ENCODE results near the gene HSD17B1.
"Not testable (repeated sequence)": the region's sequence is repeated elsewhere in the genome, so short reads cannot be mapped to it uniquely, and the experiment has no call there.

DNA sequence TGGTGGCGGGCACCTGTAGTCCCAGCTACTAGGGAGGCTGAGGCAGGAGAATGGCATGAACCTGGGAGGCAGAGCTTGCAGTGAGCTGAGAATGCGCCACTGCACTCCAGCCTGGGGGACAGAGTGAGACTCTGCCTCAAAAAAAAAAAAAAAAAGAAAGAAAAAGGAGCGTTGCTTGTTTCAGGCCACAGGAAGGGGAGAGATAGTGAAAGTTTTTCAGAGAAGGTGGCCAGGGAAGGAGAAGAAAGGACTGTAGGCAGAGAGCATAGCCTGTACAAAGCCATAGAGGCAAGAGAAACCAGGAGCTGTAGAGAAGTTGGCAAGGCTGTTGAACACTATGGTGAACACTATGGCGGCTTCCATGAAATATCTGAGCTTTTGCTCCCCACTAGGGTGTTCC, 12.2 kb upstream of the HSD17B1 start:
- TF ChIP-seq, protein P1, sequence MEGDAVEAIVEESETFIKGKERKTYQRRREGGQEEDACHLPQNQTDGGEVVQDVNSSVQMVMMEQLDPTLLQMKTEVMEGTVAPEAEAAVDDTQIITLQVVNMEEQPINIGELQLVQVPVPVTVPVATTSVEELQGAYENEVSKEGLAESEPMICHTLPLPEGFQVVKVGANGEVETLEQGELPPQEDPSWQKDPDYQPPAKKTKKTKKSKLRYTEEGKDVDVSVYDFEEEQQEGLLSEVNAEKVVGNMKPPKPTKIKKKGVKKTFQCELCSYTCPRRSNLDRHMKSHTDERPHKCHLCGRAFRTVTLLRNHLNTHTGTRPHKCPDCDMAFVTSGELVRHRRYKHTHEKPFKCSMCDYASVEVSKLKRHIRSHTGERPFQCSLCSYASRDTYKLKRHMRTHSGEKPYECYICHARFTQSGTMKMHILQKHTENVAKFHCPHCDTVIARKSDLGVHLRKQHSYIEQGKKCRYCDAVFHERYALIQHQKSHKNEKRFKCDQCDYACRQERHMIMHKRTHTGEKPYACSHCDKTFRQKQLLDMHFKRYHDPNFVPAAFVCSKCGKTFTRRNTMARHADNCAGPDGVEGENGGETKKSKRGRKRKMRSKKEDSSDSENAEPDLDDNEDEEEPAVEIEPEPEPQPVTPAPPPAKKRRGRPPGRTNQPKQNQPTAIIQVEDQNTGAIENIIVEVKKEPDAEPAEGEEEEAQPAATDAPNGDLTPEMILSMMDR (IDR thresholded peaks at IDR 0.05), result not testable (repeated sequence)
- TF ChIP-seq POLR2AphosphoS5 (IDR thresholded peaks at IDR 0.05; ENCODE audit: insufficient read depth in 1 of 2, low read depth in 1 of 2); POLR2A (IDR thresholded peaks at IDR 0.05): not testable (repeated sequence)
